SU-DHL-6 (cell line): ENCODE data around the gene LRRN4CL.

Experiments used
- H2AFZ ChIP-seq: fragments of 200-600 bp; sonication (generic); 2 replicates; pipeline ENCODE4 v1.6.1; 2014; ENCODE audit warnings: low read depth, mild to moderate bottlenecking, moderate library complexity, mixed read lengths, antibody characterized with exemption, low read length; ENCODE audit not compliant: severe bottlenecking
- H3F3A ChIP-seq: fragments of 200-600 bp; shearing (Covaris generic); 2 replicates; pipeline ENCODE4 v1.6.0; 2016; ENCODE audit warnings: antibody characterized with exemption, mild to moderate bottlenecking; ENCODE audit not compliant: insufficient read depth
- H3K27ac ChIP-seq: fragments of 200-600 bp; sonication (generic); 2 replicates; pipeline ENCODE4 v1.5.1; 2016; ENCODE audit warnings: low read depth, mild to moderate bottlenecking, low read length, moderate library complexity, mixed read lengths
- H3K27me3 ChIP-seq: fragments of 200-600 bp; sonication (generic), shearing (Covaris generic); 2 replicates; pipeline ENCODE4 v1.6.0; 2014; ENCODE audit warnings: mild to moderate bottlenecking, low read length
- H3K36me3 ChIP-seq: fragments of 200-600 bp; sonication (generic); 2 replicates; pipeline ENCODE4 v1.6.1; 2014; ENCODE audit warnings: mild to moderate bottlenecking, low read length, mixed read lengths
- H3K4me2 ChIP-seq: fragments of 300-600, 200-600 bp; shearing (Covaris generic), sonication (generic); 2 replicates; pipeline ENCODE4 v1.6.0; 2014; ENCODE audit warnings: low read length, low read depth, mild to moderate bottlenecking; ENCODE audit not compliant: poor library complexity, severe bottlenecking
- H3K4me3 ChIP-seq: fragments of 200-600 bp; sonication (generic); 2 replicates; pipeline ENCODE4 v1.5.1; 2014; ENCODE audit warnings: antibody characterized with exemption, low read length, mild to moderate bottlenecking, mixed read lengths; ENCODE audit not compliant: insufficient read depth, poor library complexity, severe bottlenecking
- H3K79me2 ChIP-seq: fragments of 200-600 bp; sonication (generic); 2 replicates; pipeline ENCODE4 v1.6.1; 2014; ENCODE audit warnings: mild to moderate bottlenecking, low read length, moderate library complexity; ENCODE audit not compliant: insufficient read depth
- H3K9ac ChIP-seq: fragments of 200-600 bp; sonication (generic); 2 replicates; pipeline ENCODE4 v1.7.0; 2014; ENCODE audit warnings: mild to moderate bottlenecking, low read length
- H3K9me2 ChIP-seq: fragments of 200-600 bp; sonication (generic); replicated peaks from 2 replicates; pipeline ENCODE4 v1.6.1; 2014; ENCODE audit warnings: low read length; ENCODE audit not compliant: insufficient read depth
- H3K9me3 ChIP-seq: fragments of 200-600 bp; sonication (generic); 2 replicates; pipeline ENCODE4 v1.6.1; 2014; ENCODE audit warnings: low read length, mixed read lengths; ENCODE audit not compliant: insufficient read depth
- H4K20me1 ChIP-seq: fragments of 200-600 bp; sonication (generic); 2 replicates; pipeline ENCODE4 v1.6.1; 2014; ENCODE audit warnings: low read depth, mild to moderate bottlenecking, antibody characterized with exemption, low read length, moderate library complexity, mixed read lengths
- CTCF ChIP-seq: fragments of 200-600 bp; sonication (generic); IDR thresholded peaks from one replicate; pipeline ENCODE4 v1.5.1; 2017; ENCODE audit warnings: antibody characterized with exemption, mild to moderate bottlenecking, low read length, moderate library complexity; ENCODE audit not compliant: insufficient read depth, poor library complexity, severe bottlenecking
- EZH2phosphoT487 ChIP-seq: fragments of 200-600 bp; sonication (generic), shearing (Covaris generic); conservative IDR thresholded peaks from 2 replicates; pipeline ENCODE4 v1.6.1; 2018; ENCODE audit warnings: mild to moderate bottlenecking, antibody characterized with exemption, low read length, moderate library complexity, mixed read lengths

LRRN4CL gene

GRCh38 chr11:62671608-62672389, 17.5 kb downstream of the LRRN4CL start, which contains the start of the genes LBHD1 and UQCC3:
LBHD1 (minus strand) TSS chr11:62672267; CDS start chr11:62670031, 2,236 bp downstream.
UQCC3 (plus strand) TSS chr11:62671673; CDS start chr11:62671746, 73 bp downstream.
- peak within 1 kb of the TSS; percentile 81 for H3K9ac ChIP-seq
- peak within 1 kb of the TSS; percentile 79 for H3K27ac ChIP-seq
- peaks cover 42% of the 10 kb centered on the region for H3K79me2 ChIP-seq
- H3K9me3 ChIP-seq: no peaks in the 10 kb centered on the region
- no peaks in the 10 kb centered on the region for H4K20me1 ChIP-seq
- peak within 1 kb of the TSS; percentile 68 for H2AFZ ChIP-seq
- no peaks in the 10 kb centered on the region for H3K9me2 ChIP-seq
- no peaks in the 10 kb centered on the region for H3K36me3 ChIP-seq
- peaks cover 49% of the 10 kb centered on the region for H3F3A ChIP-seq
- H3K4me3 ChIP-seq: peak within 1 kb of the TSS; percentile 69
- TF ChIP-seq EZH2phosphoT487: no peak
- TF ChIP-seq CTCF: no peak
- peak within 1 kb of the TSS; percentile 91 for H3K4me2 ChIP-seq
- H3K27me3 ChIP-seq: no peaks in the 10 kb centered on the region

- H3K9ac ChIP-seq: peak overlapping the region; percentile 81
- H3K9me2 ChIP-seq: no peaks in the 10 kb centered on the region
- no peaks in the 10 kb centered on the region for H3K9me3 ChIP-seq
- peak overlapping the region; percentile 79 for H3K27ac ChIP-seq
- H3K36me3 ChIP-seq: peaks cover 3% of the 10 kb centered on the region; the same call in 1 of the 2 replicates
- H3F3A ChIP-seq: peaks cover 55% of the 10 kb centered on the region
- H3K4me2 ChIP-seq: peak overlapping the region; percentile 91
- peaks cover 48% of the 10 kb centered on the region for H3K79me2 ChIP-seq
- TF ChIP-seq EZH2phosphoT487: no peak
- no peak for TF ChIP-seq CTCF
- H4K20me1 ChIP-seq: no peaks in the 10 kb centered on the region
- H3K4me3 ChIP-seq: peak overlapping the region; percentile 69
- peak overlapping the region; percentile 68 for H2AFZ ChIP-seq
- H3K27me3 ChIP-seq: no peaks in the 10 kb centered on the region
These were observed 18.1 kb downstream of the LRRN4CL start for GRCh38 chr11:62671236-62671607.

- Histone ChIP-seq H3K27ac (peak overlapping the region; percentile 41), H2AFZ (no peak overlapping the region), H3K79me2 (peaks cover 61% of the 10 kb centered on the region), H3K4me2 (peak overlapping the region; percentile 91), H3K9ac (0 out of 2 replicates have a peak overlapping the region, but pooled peaks have one; percentile 81), H3K9me2 (no peaks in the 10 kb centered on the region), H4K20me1 (no peaks in the 10 kb centered on the region), H3K4me3 (no peak overlapping the region), H3F3A (peaks cover 63% of the 10 kb centered on the region), H3K27me3 (no peaks in the 10 kb centered on the region), H3K9me3 (no peaks in the 10 kb centered on the region), H3K36me3 (peaks cover 8% of the 10 kb centered on the region; the same call in 1 of the 2 replicates)
- TF ChIP-seq CTCF: no peak
- no peak for TF ChIP-seq EZH2phosphoT487
These were observed 19.7 kb downstream of the LRRN4CL start for GRCh38 chr11:62669420-62670161.
